OCI-M1 (cell line): ENCODE results near the gene TMC5.

Experiments used
- DNase-seq: peaks from one replicate; lab custom pipeline; 2025; lab: John Stamatoyannopoulos, UW

The TMC5 gene

DNA sequence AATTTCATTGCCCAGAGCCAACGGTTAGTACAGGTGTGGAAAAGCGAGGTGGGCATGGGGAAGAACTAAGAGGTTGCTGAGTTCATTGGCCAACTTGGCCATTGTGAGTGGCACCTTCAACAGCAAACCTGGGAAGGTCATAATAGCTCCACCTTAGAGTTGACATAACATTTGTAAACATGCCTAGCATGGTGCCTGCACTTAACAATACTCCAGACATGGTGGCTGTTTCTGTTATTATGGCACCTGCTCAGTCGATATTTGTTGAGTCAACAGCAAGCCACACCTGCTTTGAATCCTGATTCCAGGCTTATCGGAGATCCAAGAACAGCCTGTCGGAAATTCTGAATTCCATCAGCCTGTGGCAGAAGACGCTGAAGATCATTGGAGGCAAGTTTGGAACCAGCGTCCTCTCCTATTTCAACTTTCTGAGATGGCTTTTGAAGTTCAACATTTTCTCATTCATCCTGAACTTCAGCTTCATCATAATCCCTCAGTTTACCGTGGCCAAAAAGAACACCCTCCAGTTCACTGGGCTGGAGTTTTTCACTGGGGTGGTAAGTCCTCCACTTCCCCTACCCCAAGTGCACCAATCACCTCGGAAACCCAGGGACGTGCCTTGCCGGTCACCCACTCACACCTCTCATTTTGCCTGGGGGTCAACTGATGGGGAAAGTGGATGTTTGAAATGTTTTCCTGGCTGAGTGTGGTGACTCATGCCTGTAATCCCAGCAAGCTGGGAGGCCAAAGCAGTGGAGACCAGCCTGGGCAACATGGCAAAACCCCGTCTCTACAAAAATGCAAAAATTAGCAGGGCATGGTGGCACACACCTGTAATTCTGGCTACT lies 46.0 kb downstream of the TMC5 start:
- no peak for DNase-seq

DNA sequence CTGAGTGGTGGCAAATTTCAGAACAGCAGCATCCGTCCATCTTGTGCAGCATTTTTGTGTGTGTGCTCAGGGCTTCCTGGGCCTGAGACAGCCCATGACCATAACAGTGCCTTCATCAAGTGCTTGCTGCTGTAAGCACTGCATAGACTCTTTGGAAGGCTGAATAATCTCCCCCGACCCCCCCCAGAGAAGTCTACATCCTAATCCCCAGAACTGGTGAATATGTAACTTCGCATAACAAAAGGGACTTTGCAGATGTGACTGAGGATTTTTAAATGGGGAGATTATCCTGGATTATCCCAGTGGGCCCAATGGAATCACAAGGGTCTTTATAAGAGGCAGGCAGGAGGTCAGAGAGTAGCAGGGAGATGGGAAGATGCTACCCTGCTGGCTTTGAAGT lies 50.6 kb downstream of the TMC5 start:
- no peak for DNase-seq

DNA sequence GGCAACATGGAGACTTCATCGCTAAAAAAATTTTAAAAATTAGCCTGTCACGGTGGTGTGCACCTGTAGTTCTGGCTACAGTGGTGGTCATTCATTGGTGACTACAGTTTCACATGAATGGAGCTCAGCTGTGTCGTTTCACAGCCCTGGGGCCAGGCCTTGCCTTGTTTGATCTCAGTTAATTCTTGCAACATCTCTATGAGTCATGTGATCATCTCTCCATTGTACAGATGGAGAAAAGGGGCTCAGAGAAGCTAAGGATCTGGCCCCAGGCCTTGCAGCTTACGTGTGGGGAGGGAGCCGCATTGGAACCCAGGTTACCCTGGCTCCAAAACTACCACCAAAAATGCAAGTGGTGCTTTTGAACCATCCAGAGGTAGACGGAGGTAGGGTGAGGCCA lies 54.8 kb downstream of the TMC5 start:
- DNase-seq: no peak

DNA sequence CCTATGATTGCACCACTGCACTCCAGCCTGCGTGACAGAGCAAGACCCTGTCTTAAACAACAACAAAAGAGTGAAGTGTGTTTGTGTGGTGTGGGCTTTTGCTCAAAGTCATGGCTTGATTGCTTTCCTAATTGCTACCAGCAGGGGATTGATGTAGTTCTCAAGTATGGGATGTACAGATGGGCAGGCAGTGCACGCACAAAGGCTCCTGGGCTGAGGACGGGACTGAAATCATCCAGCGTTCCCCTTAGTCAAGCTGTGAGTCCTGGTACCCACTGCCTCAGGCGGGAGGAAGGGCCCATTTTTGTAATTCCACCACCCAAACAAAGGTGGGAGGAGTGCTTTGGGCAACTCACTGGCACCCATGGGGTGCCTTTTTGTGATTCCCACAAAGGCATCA lies 56.9 kb downstream of the TMC5 start:
- no peak for DNase-seq

DNA sequence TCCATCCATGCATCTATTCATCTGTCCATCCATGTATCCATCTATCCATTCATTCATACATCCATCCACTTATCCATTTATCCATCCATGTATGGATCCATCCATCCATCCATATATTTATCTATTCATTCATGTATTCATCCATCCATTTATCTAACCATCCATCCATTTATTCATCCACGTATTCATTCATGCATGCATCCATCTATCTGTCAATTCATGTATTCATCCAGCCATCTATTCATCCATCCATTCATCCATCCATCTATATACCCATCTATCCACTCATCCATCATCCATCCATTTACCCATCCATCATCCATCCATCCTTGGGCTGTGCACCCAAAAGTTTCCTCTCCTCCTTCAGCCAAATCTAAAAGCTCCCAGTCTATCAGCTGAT lies 60.8 kb downstream of the TMC5 start:
- no peak for DNase-seq

DNA sequence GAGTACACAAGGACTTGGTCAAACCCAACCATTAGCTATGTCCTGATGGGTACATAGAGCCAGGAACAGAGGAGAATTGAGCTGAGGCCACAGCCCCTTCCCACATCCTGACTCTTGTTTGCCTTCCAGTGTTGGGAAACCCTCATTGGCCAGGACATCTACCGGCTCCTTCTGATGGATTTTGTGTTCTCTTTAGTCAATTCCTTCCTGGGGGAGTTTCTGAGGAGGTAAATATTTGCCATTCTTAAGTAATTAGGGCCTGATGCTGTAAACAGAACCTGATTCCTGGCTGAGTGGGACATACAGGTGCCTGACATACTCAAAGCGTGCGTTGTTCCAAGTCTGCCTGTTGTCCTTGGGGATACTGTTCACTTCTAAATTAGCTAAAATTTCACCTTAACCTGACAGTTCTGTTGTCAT lies 61.6 kb downstream of the TMC5 start:
- DNase-seq: no peak

DNA sequence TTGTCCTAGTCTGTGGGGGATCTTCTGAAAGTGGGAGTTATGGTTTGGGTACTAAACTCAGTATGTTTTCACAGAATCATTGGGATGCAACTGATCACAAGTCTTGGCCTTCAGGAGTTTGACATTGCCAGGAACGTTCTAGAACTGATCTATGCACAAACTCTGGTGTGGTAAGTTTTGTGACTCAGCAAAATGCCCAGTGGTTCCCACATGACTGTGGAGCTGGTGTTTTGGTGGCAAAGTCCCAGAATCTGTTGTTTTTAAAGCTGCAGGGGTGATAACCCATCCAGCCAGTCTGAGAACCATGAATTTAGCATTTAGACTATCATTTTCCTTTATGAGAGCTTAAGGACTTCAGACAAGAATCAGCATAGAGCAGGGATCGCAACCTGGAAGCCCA lies 63.6 kb downstream of the TMC5 start:
- peak; percentile 74 for DNase-seq

DNA sequence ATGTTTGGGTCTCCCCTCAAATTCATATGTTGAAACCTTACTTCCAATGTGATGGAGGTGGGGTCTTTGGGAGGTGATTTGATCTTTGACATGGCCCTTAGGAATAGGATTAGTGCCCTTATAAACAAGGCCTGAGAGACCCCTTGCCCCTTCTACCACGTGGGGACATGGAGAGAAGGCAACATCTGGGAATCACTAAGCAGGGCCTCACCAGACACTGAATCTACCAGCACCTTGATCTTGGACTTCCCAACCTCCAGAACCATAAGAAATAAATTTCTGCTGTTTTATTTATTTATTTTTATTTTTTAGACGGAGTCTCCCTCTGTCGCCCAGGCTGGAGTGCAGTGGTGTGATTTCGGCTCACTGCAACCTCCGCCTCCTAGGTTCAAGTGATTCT lies 64.1 kb downstream of the TMC5 start:
- no peak for DNase-seq

DNA sequence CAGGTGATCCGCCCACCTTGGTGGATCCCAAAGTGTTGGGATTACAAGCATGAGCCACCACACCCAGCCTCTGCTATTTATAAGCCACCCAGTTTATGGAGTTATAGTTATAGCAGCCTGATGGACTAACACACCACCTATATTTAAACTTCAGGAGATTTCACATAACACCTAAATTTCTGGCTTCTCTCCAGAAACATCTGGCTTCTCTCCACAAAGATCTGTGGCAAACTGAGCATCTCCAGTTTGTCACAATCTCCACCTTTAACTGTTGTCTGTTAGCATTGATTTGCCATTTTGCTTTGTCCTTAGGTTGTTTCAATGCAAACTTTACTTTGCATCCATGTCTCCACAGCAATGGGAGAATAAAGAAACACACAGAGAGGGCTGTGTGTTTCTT lies 64.6 kb downstream of the TMC5 start:
- DNase-seq: no peak

DNA sequence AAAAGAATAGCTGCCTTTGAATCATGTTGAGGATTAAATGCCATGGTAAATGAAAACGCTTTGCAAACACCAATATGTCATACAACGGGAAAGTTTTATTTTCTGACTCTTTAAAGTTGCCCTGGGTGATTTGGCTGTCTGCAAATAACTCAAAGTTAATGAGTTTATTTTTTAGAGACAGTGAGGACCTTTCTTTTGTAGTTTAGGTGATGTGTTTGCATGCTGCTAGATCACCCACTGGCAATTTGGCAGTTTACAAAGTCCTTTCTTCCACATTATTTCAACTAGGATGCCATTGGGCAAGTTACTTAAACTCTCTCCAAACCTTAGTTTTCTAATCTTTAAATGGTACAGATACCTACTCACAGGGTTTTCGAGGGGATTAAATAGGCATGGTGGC lies 66.4 kb downstream of the TMC5 start:
- DNase-seq: no peak

DNA sequence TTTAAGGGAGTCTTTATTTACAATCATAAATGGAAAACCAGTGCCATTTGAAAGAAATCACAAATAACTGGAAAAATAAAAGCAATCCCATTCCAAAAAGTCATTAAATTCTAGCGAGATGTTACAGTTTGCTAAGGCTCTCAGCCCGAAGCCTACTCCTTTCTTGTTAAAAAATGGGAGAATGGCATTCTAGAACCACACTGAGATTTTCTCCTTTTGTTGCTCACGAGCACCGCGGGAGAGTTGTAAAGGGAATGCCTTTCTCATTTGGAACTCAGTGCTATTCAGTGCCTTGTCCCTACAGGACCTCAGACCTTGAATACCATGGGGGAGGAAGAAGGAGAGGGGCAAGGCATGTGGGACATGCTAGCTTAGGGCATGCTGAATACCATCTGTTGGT lies 67.9 kb downstream of the TMC5 start:
- no peak for DNase-seq

DNA sequence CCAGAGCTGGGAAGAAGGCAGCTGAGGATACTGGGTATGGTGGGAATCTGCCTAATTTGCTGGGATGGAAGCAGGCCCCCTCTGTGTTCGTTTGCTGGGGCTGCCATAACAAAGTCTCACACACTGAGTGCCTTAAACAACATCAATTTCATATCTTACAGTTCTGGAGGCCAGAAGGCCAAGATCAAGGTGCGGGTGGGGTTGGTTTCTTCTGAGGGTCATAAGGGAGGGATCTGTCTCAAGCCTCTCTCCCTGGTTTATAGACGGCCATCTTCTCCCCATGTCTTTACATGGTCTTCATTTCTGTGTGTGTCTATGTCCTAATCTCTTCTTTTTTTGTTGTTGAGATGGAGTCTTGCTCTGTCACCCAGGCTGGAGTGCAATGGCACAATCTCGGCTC lies 68.4 kb downstream of the TMC5 start:
- DNase-seq: no peak

DNA sequence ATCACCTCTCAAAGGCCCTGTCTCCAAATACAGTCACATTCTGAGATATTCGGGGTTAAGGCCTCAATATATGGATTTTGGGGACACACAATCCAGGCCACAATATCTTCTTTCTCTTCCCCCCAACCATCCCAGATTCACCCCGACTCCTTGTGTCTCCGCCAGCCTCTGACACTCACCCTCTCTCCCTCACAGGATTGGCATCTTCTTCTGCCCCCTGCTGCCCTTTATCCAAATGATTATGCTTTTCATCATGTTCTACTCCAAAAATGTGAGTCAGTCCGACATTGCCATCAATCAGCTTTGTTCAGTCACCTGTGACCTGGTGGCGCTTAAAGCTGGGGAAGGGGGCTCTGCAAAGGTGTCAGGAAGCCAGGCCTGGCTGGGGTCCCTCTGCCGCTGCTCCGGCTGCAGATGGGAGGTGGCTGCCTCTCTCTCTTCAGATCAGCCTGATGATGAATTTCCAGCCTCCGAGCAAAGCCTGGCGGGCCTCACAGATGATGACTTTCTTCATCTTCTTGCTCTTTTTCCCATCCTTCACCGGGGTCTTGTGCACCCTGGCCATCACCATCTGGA lies 69.2 kb downstream of the TMC5 start:
- DNase-seq: no peak

DNA sequence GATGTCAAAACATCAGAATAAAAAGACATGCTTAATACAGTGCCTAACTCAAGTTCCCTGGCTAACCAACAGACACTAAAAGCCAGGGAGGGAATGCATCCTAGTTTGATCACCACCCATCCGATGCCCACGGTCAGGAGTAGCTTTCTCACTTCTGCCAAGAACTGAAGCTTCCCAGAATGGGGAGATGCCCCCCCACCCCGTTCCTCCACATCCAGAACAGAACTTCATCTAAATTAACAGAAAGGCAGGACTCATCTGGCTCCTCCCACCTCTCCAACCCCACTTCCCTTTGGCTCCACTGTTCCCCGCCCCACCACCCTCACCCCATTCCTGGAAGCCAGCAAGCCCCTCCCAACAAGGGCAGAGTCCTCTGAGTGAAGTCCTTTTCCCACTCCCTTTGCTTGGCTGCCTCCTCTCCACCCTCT lies 70.5 kb downstream of the TMC5 start:
- peak; percentile 72 for DNase-seq

DNA sequence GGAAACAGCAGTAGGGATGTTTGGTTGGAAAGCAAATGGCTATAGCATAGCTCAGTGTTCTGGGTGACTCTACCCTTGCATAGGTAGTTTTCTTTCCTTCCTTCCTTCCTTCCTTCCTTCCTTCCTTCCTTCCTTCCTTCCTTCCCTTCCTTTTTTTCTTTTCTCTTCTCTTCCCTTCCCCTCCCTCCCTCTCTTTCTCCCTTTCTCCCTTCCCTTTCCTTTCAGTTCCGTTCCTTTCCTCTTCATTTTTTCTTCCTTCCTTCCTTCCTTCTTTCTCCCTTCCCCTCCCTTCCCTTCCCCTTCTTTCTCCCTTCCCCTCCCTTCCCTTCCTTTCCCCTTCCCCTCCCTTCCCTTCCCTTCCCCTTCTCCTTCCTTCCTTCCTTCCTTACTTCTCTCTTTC lies 72.9 kb downstream of the TMC5 start:
- no peak for DNase-seq

DNA sequence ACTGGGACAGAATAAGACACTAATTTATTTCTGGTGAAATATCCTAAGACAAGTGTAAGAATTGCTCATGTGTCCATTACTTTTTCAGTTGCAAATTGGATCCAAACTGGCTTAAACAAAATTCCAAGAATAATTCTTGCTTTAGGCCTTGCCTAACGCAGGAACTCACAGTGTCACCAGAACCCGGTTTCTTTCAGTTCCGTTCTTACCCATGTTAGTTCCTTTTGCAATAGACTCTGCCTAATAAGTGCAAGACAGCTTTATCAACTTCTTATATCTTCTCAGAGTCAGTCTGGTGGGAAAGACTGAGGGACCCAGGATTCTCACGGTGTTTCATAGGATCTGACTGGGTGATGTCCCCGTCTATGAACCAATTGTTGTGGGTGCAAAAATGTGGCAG lies 79.5 kb downstream of the TMC5 start:
- DNase-seq: no peak

DNA sequence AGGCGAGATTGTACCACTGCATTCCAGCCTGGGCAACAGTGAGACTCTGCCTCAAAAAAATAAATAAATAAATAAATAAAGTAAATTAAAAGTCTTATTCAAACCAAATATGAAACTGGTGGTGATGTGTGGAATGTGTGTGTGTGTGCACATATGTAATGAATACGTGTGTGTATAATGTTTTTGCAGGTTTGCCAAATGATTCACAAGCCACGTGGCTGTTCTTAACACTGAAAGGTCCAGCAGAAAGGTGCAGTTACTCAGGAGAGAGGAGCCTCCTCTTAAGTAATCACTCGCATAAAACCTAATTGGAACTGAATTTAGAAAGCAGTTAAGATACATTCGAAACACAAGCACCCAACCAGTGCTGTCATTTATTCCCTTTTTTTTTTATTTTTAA lies 81.3 kb downstream of the TMC5 start:
- DNase-seq: no peak

DNA sequence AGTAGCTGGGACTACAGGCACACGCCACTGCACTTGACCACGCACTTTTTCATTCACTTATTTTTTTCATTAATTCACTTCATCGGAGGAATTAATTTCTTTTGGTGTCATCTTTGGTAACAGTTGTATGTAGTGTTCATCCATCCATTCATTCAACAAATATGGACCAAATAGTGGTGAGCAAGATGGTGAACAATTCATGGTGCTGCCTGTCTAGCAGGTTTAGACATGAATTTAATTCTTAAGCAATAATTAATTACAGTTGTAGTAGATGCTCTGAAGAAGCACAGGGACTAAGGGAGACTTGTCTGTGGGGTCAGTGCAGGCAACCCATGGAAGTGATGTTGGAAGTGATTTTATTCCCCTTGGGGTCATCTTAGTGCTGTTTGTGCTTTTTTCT lies 81.8 kb downstream of the TMC5 start:
- DNase-seq: no peak

DNA sequence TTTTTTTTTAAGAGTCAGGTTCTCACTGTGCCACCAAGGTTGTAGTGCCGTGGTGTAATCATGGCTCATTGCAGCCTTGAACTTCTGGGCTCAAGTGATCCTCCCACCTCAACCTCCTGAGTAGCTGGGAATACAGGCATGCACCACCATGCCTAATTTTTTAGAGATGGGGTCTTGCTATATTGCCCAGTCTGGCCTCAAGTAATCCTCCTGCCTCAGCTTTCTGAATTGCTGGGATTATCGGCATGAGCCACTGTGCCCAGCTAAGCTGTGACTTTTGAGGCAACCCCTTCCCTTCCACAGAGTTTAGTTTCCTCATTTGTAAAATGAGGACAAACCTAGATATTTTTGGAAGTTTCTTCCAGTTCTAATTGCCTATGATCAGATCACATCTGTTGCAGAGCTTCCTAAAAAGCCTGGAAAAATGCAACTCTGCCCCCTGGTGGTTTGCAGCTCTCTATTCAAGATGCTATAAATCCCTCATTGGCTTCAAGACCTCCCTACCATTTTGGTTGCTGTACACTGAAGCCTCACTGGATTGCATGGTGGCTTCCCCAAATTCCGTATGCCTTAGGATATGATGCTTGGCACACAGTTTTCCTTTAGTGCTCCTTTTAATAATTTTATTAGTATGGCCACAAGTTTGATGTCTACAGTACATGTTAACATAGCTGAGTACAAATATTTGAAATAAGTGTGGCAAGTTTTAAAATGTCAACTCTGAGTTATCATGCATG lies 84.9 kb downstream of the TMC5 start:
- peak; percentile 84 for DNase-seq

DNA sequence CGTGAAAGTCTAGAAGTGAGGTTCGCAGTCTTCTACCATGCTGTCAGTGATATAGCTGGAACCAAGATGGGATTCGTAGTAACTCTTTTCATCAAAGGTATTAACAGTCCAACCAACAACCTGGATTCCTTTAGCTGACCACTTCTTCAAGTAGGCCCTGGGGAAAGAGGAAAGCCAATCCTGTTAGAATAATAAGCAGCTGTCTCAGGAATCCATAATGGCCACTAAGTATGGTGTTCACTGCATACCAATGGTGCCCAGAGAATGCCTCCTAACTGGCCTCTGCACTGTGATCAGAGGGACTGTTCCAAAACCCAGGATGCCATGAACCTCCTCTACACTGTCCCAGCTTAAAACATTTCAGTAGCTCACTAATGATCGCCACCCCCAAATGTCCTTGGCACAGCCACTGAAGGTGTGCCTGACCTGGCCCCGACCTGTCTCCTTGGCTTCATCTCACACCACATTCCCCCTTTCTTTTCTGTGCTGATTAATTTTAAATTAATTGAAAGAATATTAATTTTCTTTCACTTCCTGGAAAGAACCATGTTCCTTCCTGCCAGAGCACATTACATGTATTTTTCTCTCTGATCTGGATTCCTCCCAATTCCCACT lies 85.9 kb downstream of the TMC5 start:
- no peak for DNase-seq

DNA sequence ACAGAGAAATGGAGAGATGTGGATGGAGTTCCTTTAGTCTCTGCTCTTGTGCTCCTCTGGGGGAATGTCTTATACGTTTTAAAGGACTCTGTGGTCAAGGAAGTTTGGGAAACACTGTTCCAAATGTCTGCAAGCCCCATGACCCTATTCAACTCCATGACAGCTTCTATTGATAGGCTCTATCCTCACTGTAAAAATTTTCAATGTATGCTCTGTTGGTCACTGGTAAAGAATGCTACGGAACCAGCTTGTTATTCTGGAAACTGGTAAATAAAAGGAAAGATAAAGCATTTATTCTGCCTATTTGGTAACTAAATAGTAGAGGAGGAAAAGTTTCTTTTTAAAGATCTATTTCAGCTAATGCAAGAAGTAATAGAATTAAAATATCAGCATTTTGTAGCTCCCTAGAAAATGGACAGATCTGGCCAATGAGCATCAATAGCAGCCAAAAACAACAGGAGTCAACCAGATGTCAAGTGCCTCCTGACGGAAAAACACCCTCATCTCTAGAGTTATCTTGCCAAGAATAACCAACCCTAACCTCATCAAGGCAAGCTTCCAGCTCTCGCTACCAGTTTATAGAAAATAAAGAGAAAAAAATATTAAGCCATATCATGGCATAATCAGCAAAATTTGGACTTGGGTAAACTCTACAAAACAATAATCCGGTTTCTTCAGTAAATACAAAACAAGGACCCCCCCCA lies 88.1 kb downstream of the TMC5 start:
- no peak for DNase-seq

DNA sequence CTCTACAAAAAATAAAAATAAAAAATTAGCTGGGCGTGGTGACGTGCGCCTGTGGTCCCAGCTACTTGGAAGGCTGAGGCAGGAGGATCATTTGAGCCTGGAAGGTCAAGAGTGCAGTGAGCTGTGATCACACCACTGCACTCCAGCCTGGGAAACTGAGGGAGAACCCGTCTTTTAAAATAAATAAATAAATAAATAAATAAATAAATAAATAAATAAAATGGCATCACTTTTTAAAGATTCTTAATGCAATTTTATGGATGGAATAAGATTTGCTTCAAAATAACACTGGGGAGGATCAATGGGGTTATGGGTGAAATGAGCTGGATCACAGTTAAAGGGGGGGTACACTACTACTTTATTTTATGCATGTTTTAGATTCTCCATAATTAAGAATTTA lies 89.3 kb downstream of the TMC5 start:
- no peak for DNase-seq
